ENCODE data around the gene LGMN. TPM values are rescaled to one million over a fixed set of nuclear protein-coding genes. Genes with fewer than 3 reads are reported as not detected.
A peak's percentile ranks its signal among the peaks of the same experiment; 100 is the strongest.
"Not testable (repeated sequence)": the region's sequence is repeated elsewhere in the genome, so short reads cannot be mapped to it uniquely, and the experiment has no call there.

The LGMN gene
- polyA plus RNA-seq, 3 donors = 1.7 to 3.3 (median 2.9) TPM

DNA sequence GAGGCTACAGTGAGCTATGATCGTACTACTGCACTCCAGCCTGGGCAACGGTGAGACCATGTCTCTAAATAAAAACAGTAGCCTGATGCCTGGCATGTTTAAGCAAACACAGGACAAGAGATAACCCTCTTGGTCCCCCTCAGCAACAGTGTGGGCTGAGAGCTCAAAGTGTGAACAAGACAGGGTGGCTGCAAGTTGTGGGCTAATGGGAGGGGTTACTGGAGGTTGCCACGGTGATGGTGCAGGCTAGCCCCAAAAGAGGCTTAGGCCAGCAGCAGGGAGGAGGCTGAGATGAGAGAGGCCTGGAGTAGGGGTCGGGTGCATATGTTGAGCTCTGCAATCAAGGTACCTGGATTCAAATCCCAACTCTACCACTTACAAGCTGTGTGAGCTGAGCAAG lies 3.4 kb upstream of the LGMN start:
- Histone ChIP-seq H3K9me3 (replicated peaks in 1 of 2; ENCODE audit: control insufficient read depth in 1 of 2, insufficient read depth in 1 of 2, low read length in 2 of 2) (peaks cover 26 to 28% of the 10 kb centered on the region in 2 donors), H4K20me1 (ENCODE audit: insufficient read depth, low read length) (no peaks in the 10 kb centered on the region), H2AFZ (ENCODE audit: insufficient read depth, low read depth, low read length, poor library complexity, severe bottlenecking) (no peak overlapping the region), H3K36me3 (replicated peaks in 1 of 2; ENCODE audit: control insufficient read depth in 1 of 2, insufficient read depth in 2 of 2, low read length in 2 of 2) (no peaks in the 10 kb centered on the region), H3K27ac (ENCODE audit: low read depth in 1 of 2, low read length in 2 of 2) (no peak overlapping the region), H3K9ac (ENCODE audit: insufficient read depth, low read length, poor library complexity, severe bottlenecking) (no peak overlapping the region), H3K4me2 (replicated peaks; ENCODE audit: extremely low read depth, low read length, poor library complexity, severe bottlenecking) (no peak overlapping the region), H3K79me2 (ENCODE audit: insufficient read depth, low read length) (no peaks in the 10 kb centered on the region), H3K4me3 (replicated peaks in 1 of 3; ENCODE audit: low read depth in 2 of 3, low read length in 3 of 3) (no peak overlapping the region), H3K27me3 (ENCODE audit: control insufficient read depth in 2 of 2, insufficient read depth in 2 of 2, low read length in 2 of 2) (peaks cover 31 to 46% of the 10 kb centered on the region in 2 donors), H3K4me1 (ENCODE audit: control insufficient read depth in 1 of 2, insufficient read depth in 2 of 2, low read length in 2 of 2) (peaks cover 20 to 31% of the 10 kb centered on the region in 2 donors)
- no peak for DNase-seq
- H3K4me1 Mint-ChIP-seq = peaks cover 42% of the 10 kb centered on the region
- intact Hi-C loops (cut with micrococcal nuclease) = no loop called here
- peak overlapping the region in 1 of 2 donors; percentile 55 for H3K4me3 Mint-ChIP-seq
- 100% methylated on average over 3 of the region's 4 CpGs for WGBS (ENCODE audit: insufficient coverage)
- peaks cover 41 to 53% (median 45%) of the 10 kb centered on the region in 3 donors for H3K27me3 Mint-ChIP-seq (ENCODE audit: low read depth in 3 of 3)
- peaks cover 11 to 23% of the 10 kb centered on the region in 2 donors for H3K36me3 Mint-ChIP-seq
- H3K9me3 Mint-ChIP-seq = peaks cover 23 to 66% (median 62%) of the 10 kb centered on the region in 7 donors
- no peak for TF ChIP-seq CTCF (IDR thresholded peaks at IDR 0.05)
- H3K27ac Mint-ChIP-seq = no peak overlapping the region

DNA sequence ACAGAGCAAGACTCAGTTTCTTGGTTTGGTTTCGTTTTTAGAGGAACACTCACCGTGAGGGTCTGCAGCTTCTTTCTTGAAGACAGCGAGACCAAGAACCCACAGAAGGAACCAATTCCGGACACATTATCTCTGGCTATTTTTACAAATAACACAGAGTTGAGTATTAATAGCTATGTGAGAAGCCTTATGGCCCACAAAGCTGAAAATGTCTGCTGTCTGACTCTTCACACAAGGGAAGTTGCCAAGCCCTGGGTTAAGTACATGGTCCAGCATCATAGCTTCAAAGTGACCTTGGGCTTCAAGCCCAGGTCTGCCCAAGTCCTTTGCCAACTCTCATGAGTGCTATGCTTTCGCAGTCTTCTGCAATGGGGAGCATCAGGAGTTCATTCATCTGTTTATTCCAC lies 2.6 kb upstream of the LGMN start:
- Histone ChIP-seq H3K4me1 (ENCODE audit: control insufficient read depth in 1 of 2, insufficient read depth in 2 of 2, low read length in 2 of 2) (peaks cover 20 to 31% of the 10 kb centered on the region in 2 donors), H3K9ac (ENCODE audit: insufficient read depth, low read length, poor library complexity, severe bottlenecking) (no peak overlapping the region), H3K79me2 (ENCODE audit: insufficient read depth, low read length) (no peaks in the 10 kb centered on the region), H3K4me3 (replicated peaks in 1 of 3; ENCODE audit: low read depth in 2 of 3, low read length in 3 of 3) (peak overlapping the region in 1 of 3 experiments; percentile 38), H4K20me1 (ENCODE audit: insufficient read depth, low read length) (no peaks in the 10 kb centered on the region), H3K9me3 (replicated peaks in 1 of 2; ENCODE audit: control insufficient read depth in 1 of 2, insufficient read depth in 1 of 2, low read length in 2 of 2) (peaks cover 21 to 26% of the 10 kb centered on the region in 2 donors), H3K4me2 (replicated peaks; ENCODE audit: extremely low read depth, low read length, poor library complexity, severe bottlenecking) (peak overlapping the region; percentile 2), H3K27me3 (ENCODE audit: control insufficient read depth in 2 of 2, insufficient read depth in 2 of 2, low read length in 2 of 2) (peaks cover 33 to 52% of the 10 kb centered on the region in 2 donors), H3K36me3 (replicated peaks in 1 of 2; ENCODE audit: control insufficient read depth in 1 of 2, insufficient read depth in 2 of 2, low read length in 2 of 2) (no peaks in the 10 kb centered on the region), H3K27ac (ENCODE audit: low read depth in 1 of 2, low read length in 2 of 2) (no peak overlapping the region), H2AFZ (ENCODE audit: insufficient read depth, low read depth, low read length, poor library complexity, severe bottlenecking) (no peak overlapping the region)
- H3K9me3 Mint-ChIP-seq = peaks cover 21 to 63% (median 55%) of the 10 kb centered on the region in 7 donors
- H3K4me3 Mint-ChIP-seq = peak overlapping the region; percentile 69 to 90
- WGBS (ENCODE audit: insufficient coverage) = 100% methylated on average over 1 of the region's 5 CpGs
- no peak for TF ChIP-seq CTCF (IDR thresholded peaks at IDR 0.05)
- H3K27me3 Mint-ChIP-seq (ENCODE audit: low read depth in 3 of 3) = peaks cover 45 to 62% (median 52%) of the 10 kb centered on the region in 3 donors
- peaks cover 8 to 23% of the 10 kb centered on the region in 2 donors for H3K36me3 Mint-ChIP-seq
- DNase-seq = no peak
- intact Hi-C loops (cut with micrococcal nuclease) = no loop called here
- peaks cover 42% of the 10 kb centered on the region for H3K4me1 Mint-ChIP-seq
- no peak overlapping the region for H3K27ac Mint-ChIP-seq

GRCh38 chr14:92750222-92750728 lies 1.8 kb upstream of the LGMN start:
- peak overlapping the region; percentile 69 to 90 for H3K4me3 Mint-ChIP-seq
- H3K27me3 Mint-ChIP-seq (ENCODE audit: low read depth in 3 of 3) = peaks cover 52 to 69% (median 56%) of the 10 kb centered on the region in 3 donors
- Histone ChIP-seq H3K4me2 (replicated peaks; ENCODE audit: extremely low read depth, low read length, poor library complexity, severe bottlenecking) (peak overlapping the region; percentile 2), H3K4me1 (ENCODE audit: control insufficient read depth in 1 of 2, insufficient read depth in 2 of 2, low read length in 2 of 2) (peaks cover 20 to 31% of the 10 kb centered on the region in 2 donors), H3K27me3 (ENCODE audit: control insufficient read depth in 2 of 2, insufficient read depth in 2 of 2, low read length in 2 of 2) (peaks cover 36 to 58% of the 10 kb centered on the region in 2 donors), H3K4me3 (replicated peaks in 1 of 3; ENCODE audit: low read depth in 2 of 3, low read length in 3 of 3) (peak overlapping the region in 1 of 3 experiments; percentile 38), H3K9me3 (replicated peaks in 1 of 2; ENCODE audit: control insufficient read depth in 1 of 2, insufficient read depth in 1 of 2, low read length in 2 of 2) (peaks cover 20 to 26% of the 10 kb centered on the region in 2 donors)
- H3K79me2 ChIP-seq (ENCODE audit: insufficient read depth, low read length); H3K36me3 ChIP-seq (replicated peaks in 1 of 2; ENCODE audit: control insufficient read depth in 1 of 2, insufficient read depth in 2 of 2, low read length in 2 of 2); H3K9ac ChIP-seq (ENCODE audit: insufficient read depth, low read length, poor library complexity, severe bottlenecking); H3K27ac ChIP-seq (ENCODE audit: low read depth in 1 of 2, low read length in 2 of 2); H4K20me1 ChIP-seq (ENCODE audit: insufficient read depth, low read length); H2AFZ ChIP-seq (ENCODE audit: insufficient read depth, low read depth, low read length, poor library complexity, severe bottlenecking); intact Hi-C loops (cut with micrococcal nuclease); DNase-seq: not testable (repeated sequence)
- peak overlapping the region in 1 of 7 donors; percentile 14 for H3K27ac Mint-ChIP-seq
- WGBS (ENCODE audit: insufficient coverage) = 5% methylated on average over 9 of the region's 10 CpGs
- peaks cover 21 to 60% (median 50%) of the 10 kb centered on the region in 7 donors for H3K9me3 Mint-ChIP-seq
- peaks cover 40% of the 10 kb centered on the region for H3K4me1 Mint-ChIP-seq
- peaks cover 8 to 23% of the 10 kb centered on the region in 2 donors for H3K36me3 Mint-ChIP-seq
